MCF 10A (cell line): ENCODE measurements around the gene PINLYP. TPM values are rescaled to one million over a fixed set of nuclear protein-coding genes. Genes with fewer than 3 reads are reported as not detected.
A peak's percentile ranks its signal among the peaks of the same experiment; 100 is the strongest.

ENCODE experiments used
- BruUV-seq: library from RNA; stranded (reverse); fragments of 400-500 nt; replicated peaks from 2 replicates; lab custom pipeline; 2021; lab: Mats Ljungman, UMichigan
- CTCF ChIA-PET: fragments of 300-600 bp; sonication (Branson Sonifier 250); formaldehyde crosslinking; extraction: SDS; loops from one replicate; lab custom pipeline; 2021; ENCODE audit warnings: antibody characterized with exemption, inconsistent platforms; lab: Yijun Ruan, JAX
- POLR2A ChIA-PET: fragments of 300-600, 350-650 bp; sonication (Branson Sonifier 250); formaldehyde crosslinking; extraction: SDS; loops from one replicate; lab custom pipeline; 2020; ENCODE audit warnings: antibody characterized with exemption, inconsistent platforms; lab: Yijun Ruan, JAX
- DNase-seq: peaks from one replicate; pipeline ENCODE4 v3.0.0-alpha.2; 2018; ENCODE audit not compliant: unreplicated experiment
- H3K27ac Mint-ChIP-seq: one replicate; pipeline ENCODE4 v1.8.0; 2022; ENCODE audit warnings: mild to moderate bottlenecking, low read depth, mixed read lengths; ENCODE audit not compliant: unreplicated experiment
- H3K27me3 Mint-ChIP-seq: one replicate; pipeline ENCODE4 v1.8.0; 2022; ENCODE audit warnings: mixed read lengths; ENCODE audit not compliant: insufficient read depth, unreplicated experiment
- H3K36me3 Mint-ChIP-seq: one replicate; pipeline ENCODE4 v1.8.0; 2022; ENCODE audit warnings: mild to moderate bottlenecking, moderate library complexity, mixed read lengths; ENCODE audit not compliant: insufficient read depth, unreplicated experiment
- H3K4me1 Mint-ChIP-seq: one replicate; pipeline ENCODE4 v1.8.0; 2022; ENCODE audit warnings: mixed read lengths; ENCODE audit not compliant: insufficient read depth, unreplicated experiment
- H3K4me3 Mint-ChIP-seq: one replicate; pipeline ENCODE4 v1.8.0; 2022; ENCODE audit warnings: mild to moderate bottlenecking, moderate library complexity, mixed read lengths; ENCODE audit not compliant: unreplicated experiment
- H3K9me3 Mint-ChIP-seq: one replicate; pipeline ENCODE4 v1.8.0; 2022; ENCODE audit warnings: mixed read lengths; ENCODE audit not compliant: unreplicated experiment
- intact Hi-C: fragments of 100-400 bp; cut with micrococcal nuclease; formaldehyde crosslinking; loops from 2 replicates; pipeline ENCODE4 v1.14.1; 2022
- total RNA-seq: library from RNA; stranded (reverse); gene quantifications from 2 replicates; pipeline ENCODE4 v1.2.3, GENCODE V29; 2022
- TF ChIP-seq, protein P1 (sequence below): fragments of 200-600 bp; IDR thresholded peaks from one replicate; pipeline ENCODE4 v1.8.0; 2022; ENCODE audit warnings: antibody characterized with exemption, mild to moderate bottlenecking; ENCODE audit not compliant: unreplicated experiment

Gene PINLYP
- total RNA-seq, 1 experiment from 2014 or later, result not detected

- no peak for DNase-seq
- Mint-ChIP-seq H3K36me3 (peaks cover 40% of the 10 kb centered on the region), H3K27me3 (no peaks in the 10 kb centered on the region), H3K4me1 (peaks cover 6% of the 10 kb centered on the region), H3K4me3 (no peak overlapping the region), H3K27ac (no peak overlapping the region), H3K9me3 (no peaks in the 10 kb centered on the region)
- intact Hi-C loops, result no loop called here
- BruUV-seq, result no TSS peak
- ChIA-PET CTCF (interaction anchor here (0.6 to 1.0 kb wide), 3 partner anchors 11 to 133 kb away, joined by 3 to 5 read pairs (median 5); no protein-coding TSS in a partner anchor), POLR2A (no interaction called here)
- TF ChIP-seq, protein P1, sequence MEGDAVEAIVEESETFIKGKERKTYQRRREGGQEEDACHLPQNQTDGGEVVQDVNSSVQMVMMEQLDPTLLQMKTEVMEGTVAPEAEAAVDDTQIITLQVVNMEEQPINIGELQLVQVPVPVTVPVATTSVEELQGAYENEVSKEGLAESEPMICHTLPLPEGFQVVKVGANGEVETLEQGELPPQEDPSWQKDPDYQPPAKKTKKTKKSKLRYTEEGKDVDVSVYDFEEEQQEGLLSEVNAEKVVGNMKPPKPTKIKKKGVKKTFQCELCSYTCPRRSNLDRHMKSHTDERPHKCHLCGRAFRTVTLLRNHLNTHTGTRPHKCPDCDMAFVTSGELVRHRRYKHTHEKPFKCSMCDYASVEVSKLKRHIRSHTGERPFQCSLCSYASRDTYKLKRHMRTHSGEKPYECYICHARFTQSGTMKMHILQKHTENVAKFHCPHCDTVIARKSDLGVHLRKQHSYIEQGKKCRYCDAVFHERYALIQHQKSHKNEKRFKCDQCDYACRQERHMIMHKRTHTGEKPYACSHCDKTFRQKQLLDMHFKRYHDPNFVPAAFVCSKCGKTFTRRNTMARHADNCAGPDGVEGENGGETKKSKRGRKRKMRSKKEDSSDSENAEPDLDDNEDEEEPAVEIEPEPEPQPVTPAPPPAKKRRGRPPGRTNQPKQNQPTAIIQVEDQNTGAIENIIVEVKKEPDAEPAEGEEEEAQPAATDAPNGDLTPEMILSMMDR, result no peak
Measured at GRCh38 chr19:43561139-43561970, 14.2 kb upstream of the PINLYP start.

DNA sequence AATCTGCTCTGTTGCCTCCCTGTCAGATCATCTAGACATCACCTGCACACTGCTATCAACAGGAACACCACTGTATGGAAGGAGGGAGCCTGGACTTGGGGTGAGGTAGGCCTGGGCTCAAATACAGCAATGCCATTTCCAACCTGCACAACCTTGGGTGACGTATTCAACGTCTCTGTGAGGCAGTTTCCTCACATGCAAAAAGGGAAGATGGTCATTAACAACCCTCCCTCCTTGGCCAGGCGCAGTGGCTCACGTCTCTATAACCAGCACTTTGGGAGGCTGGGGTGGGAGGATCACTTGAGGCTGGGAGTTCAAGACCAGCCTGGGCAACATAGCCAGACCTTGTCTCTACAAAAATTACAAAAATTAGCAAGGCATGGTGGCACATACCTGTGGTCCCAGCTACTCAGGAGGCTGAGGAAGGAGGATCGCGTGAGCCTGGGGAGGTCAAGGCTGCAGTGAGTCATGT, 13.3 kb upstream of the PINLYP start:
- intact Hi-C loops, result loop anchor here (1.0 kb wide), 1 partner anchor 35 kb away; the partner anchor contains the start of gene ETHE1
- TF ChIP-seq, protein P1, result no peak
- no TSS peak for BruUV-seq
- no peak for DNase-seq
- H3K27me3 Mint-ChIP-seq, result no peaks in the 10 kb centered on the region
- ChIA-PET POLR2A (no interaction called here), CTCF (no interaction called here)
- peaks cover 34% of the 10 kb centered on the region for H3K36me3 Mint-ChIP-seq
- H3K27ac Mint-ChIP-seq, result no peak overlapping the region
- no peaks in the 10 kb centered on the region for H3K9me3 Mint-ChIP-seq
- H3K4me1 Mint-ChIP-seq, result peaks cover 6% of the 10 kb centered on the region
- no peak overlapping the region for H3K4me3 Mint-ChIP-seq

DNA sequence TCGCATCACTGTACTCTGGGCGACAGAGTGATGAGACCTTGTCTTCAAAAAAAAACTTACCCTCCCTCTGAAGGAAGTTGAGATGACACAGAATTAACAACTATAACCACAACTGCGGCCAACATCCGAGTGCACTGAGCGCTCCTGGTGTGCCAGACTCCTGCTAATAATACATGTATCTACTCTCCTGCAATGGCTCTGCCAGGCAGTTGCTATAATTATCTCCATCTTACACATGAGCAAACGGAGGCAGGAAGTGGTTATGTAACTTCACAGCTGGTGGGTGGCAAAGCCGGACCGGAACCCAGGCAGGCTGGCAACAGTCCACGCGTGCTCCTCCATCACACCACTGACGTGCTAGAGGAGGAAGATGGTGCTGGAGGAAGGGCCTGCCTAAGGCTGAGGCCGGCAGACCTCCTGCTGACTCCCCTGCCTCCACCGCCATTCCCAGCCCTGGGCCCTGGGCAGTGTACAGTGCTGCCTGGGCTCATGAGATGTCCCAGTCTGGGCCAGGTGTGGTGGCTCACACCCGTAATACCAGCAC, 12.8 kb upstream of the PINLYP start:
- BruUV-seq, result no TSS peak
- Mint-ChIP-seq H3K27ac (no peak overlapping the region), H3K9me3 (no peaks in the 10 kb centered on the region), H3K4me1 (peaks cover 6% of the 10 kb centered on the region), H3K36me3 (peaks cover 29% of the 10 kb centered on the region), H3K4me3 (no peak overlapping the region), H3K27me3 (no peaks in the 10 kb centered on the region)
- intact Hi-C loops, result loop anchor here (1.0 kb wide), 1 partner anchor 35 kb away; the partner anchor contains the start of gene ETHE1
- peak; percentile 86 for DNase-seq
- CTCF ChIA-PET, result no interaction called here
- TF ChIP-seq, protein P1, result no peak
- POLR2A ChIA-PET, result no interaction called here

- ChIA-PET POLR2A (no interaction called here), CTCF (interaction anchor here (0.6 kb wide), 1 partner anchor 11 kb away, joined by 3 read pairs; the partner anchor contains the start of gene XRCC1)
- TF ChIP-seq, protein P1, result no peak
- BruUV-seq, result no TSS peak
- Mint-ChIP-seq H3K9me3 (no peaks in the 10 kb centered on the region), H3K36me3 (peaks cover 19% of the 10 kb centered on the region), H3K4me3 (no peak overlapping the region), H3K4me1 (peaks cover 6% of the 10 kb centered on the region), H3K27me3 (no peaks in the 10 kb centered on the region), H3K27ac (no peak overlapping the region)
- no peak for DNase-seq
- intact Hi-C loops, result no loop called here
Measured at GRCh38 chr19:43563816-43564457, 11.7 kb upstream of the PINLYP start.
